ENCODE results near the gene SPINT1. TPM values are rescaled to one million over a fixed set of nuclear protein-coding genes. Genes with fewer than 3 reads are reported as not detected.

Gene SPINT1
- total RNA-seq, 1 experiment from 2014 or later: 123 TPM

GRCh38 chr15:40872791-40873693, 29.2 kb downstream of the SPINT1 start (continued):
- no peak for TF ChIP-seq FOSL1 (IDR thresholded peaks at IDR 0.05; ENCODE audit: low read depth)
- TF ChIP-seq JUND (IDR thresholded peaks at IDR 0.05): no peak
- no peak for TF ChIP-seq ZBTB33 (IDR thresholded peaks at IDR 0.05; ENCODE audit: extremely low read depth, insufficient replicate concordance, low read length)
- TF ChIP-seq POLR2AphosphoS5 (IDR thresholded peaks at IDR 0.05; ENCODE audit: low read depth, low read length): no peak; the same call in 1 of the 2 replicates

GRCh38 chr15:40873694-40874561, 30.1 kb downstream of the SPINT1 start, which contains the start of gene RHOV:
TSS of gene RHOV (minus strand) at chr15:40874234. CDS start at chr15:40874139, 95 bp downstream.
- DNase-seq (ENCODE audit: low read depth, low spot score) (peak; percentile 67), ATAC-seq (peak; percentile 94)
- peak within 1 kb of the TSS; percentile 56 to 72 for H3K4me3 ChIP-seq (replicated peaks in 1 of 2; ENCODE audit: low read depth in 1 of 2, low read length in 2 of 2)
- H3K27me3 ChIP-seq (ENCODE audit: insufficient read depth, low read length): no peaks in the 10 kb centered on the region
- ChIA-PET POLR2A (interaction anchor here (0.5 to 2.4 kb wide), 12 partner anchors 8 to 301 kb away, joined by 3 to 20 read pairs (median 4); partner anchors contain the start of genes DNAJC17, VPS18 and ZFYVE19), CTCF (interaction anchor here (0.6 to 5.7 kb wide), 15 partner anchors 11 to 284 kb away, joined by 3 to 94 read pairs (median 4); partner anchors contain the start of gene VPS18), RAD21 (ENCODE audit: low non-redundant PET in 1 of 2, low total read pairs in 2 of 2, uncharacterized antibody in 2 of 2, unreplicated experiment in 2 of 2) (interaction anchor here (1.0 to 2.3 kb wide), 4 partner anchors 15 to 128 kb away, joined by 3 to 13 read pairs (median 6); no protein-coding TSS in a partner anchor)
- H3K9me2 ChIP-seq (ENCODE audit: insufficient read depth): no peaks in the 10 kb centered on the region
- peaks cover 36 to 48% of the 10 kb centered on the region in 2 experiments for H3K4me1 ChIP-seq (ENCODE audit: control insufficient read depth in 1 of 2, insufficient read depth in 2 of 2, low read length in 2 of 2)
- H3K36me3 ChIP-seq (ENCODE audit: control insufficient read depth in 1 of 2, insufficient read depth in 2 of 2, low read length in 2 of 2): no peaks in the 10 kb centered on the region
- peak within 1 kb of the TSS; percentile 74 for H3K27ac ChIP-seq (ENCODE audit: low read depth, low read length)
- H3K4me2 ChIP-seq (ENCODE audit: low read length): peak within 1 kb of the TSS; percentile 93
- no peaks in the 10 kb centered on the region for H3K79me2 ChIP-seq (ENCODE audit: insufficient read depth, low read length)
- H4K20me1 ChIP-seq (ENCODE audit: insufficient read depth): no peaks in the 10 kb centered on the region
- peak within 1 kb of the TSS; percentile 73 for H3K9ac ChIP-seq (ENCODE audit: low read length)
- peak within 1 kb of the TSS; percentile 8 for H2AFZ ChIP-seq (ENCODE audit: low read depth, low read length, poor library complexity, severe bottlenecking)
- TF ChIP-seq CBX3 (IDR thresholded peaks at IDR 0.05; ENCODE audit: low read depth) (no peak), ZNF274 (IDR thresholded peaks at IDR 0.05; ENCODE audit: low read depth, low read length) (no peak), SRF (IDR thresholded peaks at IDR 0.05; ENCODE audit: low read depth) (no peak), MAX (IDR thresholded peaks at IDR 0.05) (peak; percentile 74), POLR2A (IDR thresholded peaks at IDR 0.05; ENCODE audit: borderline replicate concordance, extremely low read depth, insufficient read depth, insufficient read length) (peak; percentile 84), ZFX (IDR thresholded peaks at IDR 0.05) (peak; percentile 83; the same call in 1 of the 2 replicates), CTCF (IDR thresholded peaks at IDR 0.05 in 2 of 3, conservative IDR thresholded peaks at IDR 0.05 in 1 of 3; ENCODE audit: borderline replicate concordance in 1 of 3, insufficient read depth in 1 of 3, low read depth in 2 of 3, low read length in 2 of 3) (peak; percentile 42 to 59 (median 43); a peak in 5 of 6 replicates), POLR2AphosphoS5 (IDR thresholded peaks at IDR 0.05; ENCODE audit: low read depth, low read length) (peak; percentile 85), ZBTB33 (IDR thresholded peaks at IDR 0.05; ENCODE audit: extremely low read depth, insufficient replicate concordance, low read length) (no peak), RAD21 (IDR thresholded peaks at IDR 0.05; ENCODE audit: low read depth) (peak; percentile 49)
- intact Hi-C loops (cut with micrococcal nuclease): loop anchor here (1.0 kb wide), 1 partner anchor 27 kb away; no protein-coding TSS in a partner anchor
- no peaks in the 10 kb centered on the region for H3K9me3 ChIP-seq (ENCODE audit: control insufficient read depth in 1 of 2, insufficient read depth in 1 of 2, low read depth in 1 of 2, low read length in 2 of 2)
- BruUV-seq (replicated peaks): no TSS peak
